Measurements from ENCODE around the gene PFKL. TPM values are rescaled to one million over a fixed set of nuclear protein-coding genes. Genes with fewer than 3 reads are reported as not detected.

PFKL gene
- total RNA-seq, 1 donor from 2014 or later, result 138 TPM

GRCh38 chr21:44329086-44329889, 29.4 kb downstream of the PFKL start:
- no peaks in the 10 kb centered on the region for H3K4me1 Mint-ChIP-seq (ENCODE audit: unreplicated experiment)
- TF ChIP-seq, protein P1, sequence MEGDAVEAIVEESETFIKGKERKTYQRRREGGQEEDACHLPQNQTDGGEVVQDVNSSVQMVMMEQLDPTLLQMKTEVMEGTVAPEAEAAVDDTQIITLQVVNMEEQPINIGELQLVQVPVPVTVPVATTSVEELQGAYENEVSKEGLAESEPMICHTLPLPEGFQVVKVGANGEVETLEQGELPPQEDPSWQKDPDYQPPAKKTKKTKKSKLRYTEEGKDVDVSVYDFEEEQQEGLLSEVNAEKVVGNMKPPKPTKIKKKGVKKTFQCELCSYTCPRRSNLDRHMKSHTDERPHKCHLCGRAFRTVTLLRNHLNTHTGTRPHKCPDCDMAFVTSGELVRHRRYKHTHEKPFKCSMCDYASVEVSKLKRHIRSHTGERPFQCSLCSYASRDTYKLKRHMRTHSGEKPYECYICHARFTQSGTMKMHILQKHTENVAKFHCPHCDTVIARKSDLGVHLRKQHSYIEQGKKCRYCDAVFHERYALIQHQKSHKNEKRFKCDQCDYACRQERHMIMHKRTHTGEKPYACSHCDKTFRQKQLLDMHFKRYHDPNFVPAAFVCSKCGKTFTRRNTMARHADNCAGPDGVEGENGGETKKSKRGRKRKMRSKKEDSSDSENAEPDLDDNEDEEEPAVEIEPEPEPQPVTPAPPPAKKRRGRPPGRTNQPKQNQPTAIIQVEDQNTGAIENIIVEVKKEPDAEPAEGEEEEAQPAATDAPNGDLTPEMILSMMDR (IDR thresholded peaks at IDR 0.05), result no peak
- no peak overlapping the region for H3K27ac Mint-ChIP-seq (ENCODE audit: unreplicated experiment)
- no peak overlapping the region for H3K4me3 Mint-ChIP-seq (ENCODE audit: unreplicated experiment)
- no peaks in the 10 kb centered on the region for H3K27me3 Mint-ChIP-seq (ENCODE audit: unreplicated experiment)
- no peaks in the 10 kb centered on the region for H3K9me3 Mint-ChIP-seq (ENCODE audit: unreplicated experiment)
- H3K36me3 Mint-ChIP-seq (ENCODE audit: unreplicated experiment), result no peaks in the 10 kb centered on the region
- no peak for DNase-seq (ENCODE audit: extremely low spot score, unreplicated experiment)

GRCh38 chr21:44329971-44330681, 30.3 kb downstream of the PFKL start:
- TF ChIP-seq, protein P1 (IDR thresholded peaks at IDR 0.05), result no peak
- no peaks in the 10 kb centered on the region for H3K4me1 Mint-ChIP-seq (ENCODE audit: unreplicated experiment)
- H3K27me3 Mint-ChIP-seq (ENCODE audit: unreplicated experiment), result no peaks in the 10 kb centered on the region
- DNase-seq (ENCODE audit: extremely low spot score, unreplicated experiment), result no peak
- no peak overlapping the region for H3K4me3 Mint-ChIP-seq (ENCODE audit: unreplicated experiment)
- H3K9me3 Mint-ChIP-seq (ENCODE audit: unreplicated experiment), result no peaks in the 10 kb centered on the region
- no peaks in the 10 kb centered on the region for H3K36me3 Mint-ChIP-seq (ENCODE audit: unreplicated experiment)
- H3K27ac Mint-ChIP-seq (ENCODE audit: unreplicated experiment), result no peak overlapping the region

DNA sequence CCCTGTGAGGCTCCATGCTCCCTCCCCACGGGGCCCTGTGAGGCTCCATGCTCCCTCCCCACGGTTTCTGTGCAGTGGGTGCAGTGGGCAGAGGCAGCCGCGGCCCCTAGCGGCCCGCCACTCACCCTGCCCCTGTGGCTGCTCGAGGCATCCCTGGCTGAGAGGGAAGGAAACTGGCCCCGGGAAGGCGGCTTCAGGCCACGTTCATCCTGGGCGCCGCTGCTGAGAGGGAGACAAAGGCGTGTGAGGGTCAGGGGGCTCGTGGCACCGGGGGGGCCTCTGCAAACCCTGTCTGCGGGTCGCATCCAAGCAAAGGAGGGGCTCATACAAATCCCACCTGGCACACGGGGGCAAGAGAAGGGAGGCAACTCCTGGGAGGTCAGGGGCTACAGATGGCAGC, 30.8 kb downstream of the PFKL start:
- TF ChIP-seq, protein P1 (IDR thresholded peaks at IDR 0.05), result no peak
- no peaks in the 10 kb centered on the region for H3K36me3 Mint-ChIP-seq (ENCODE audit: unreplicated experiment)
- no peaks in the 10 kb centered on the region for H3K4me1 Mint-ChIP-seq (ENCODE audit: unreplicated experiment)
- H3K4me3 Mint-ChIP-seq (ENCODE audit: unreplicated experiment), result no peak overlapping the region
- H3K9me3 Mint-ChIP-seq (ENCODE audit: unreplicated experiment), result no peaks in the 10 kb centered on the region
- no peak overlapping the region for H3K27ac Mint-ChIP-seq (ENCODE audit: unreplicated experiment)
- DNase-seq (ENCODE audit: extremely low spot score, unreplicated experiment), result no peak
- H3K27me3 Mint-ChIP-seq (ENCODE audit: unreplicated experiment), result no peaks in the 10 kb centered on the region

- Mint-ChIP-seq H3K9me3 (ENCODE audit: unreplicated experiment) (no peaks in the 10 kb centered on the region), H3K4me3 (ENCODE audit: unreplicated experiment) (no peak overlapping the region), H3K27me3 (ENCODE audit: unreplicated experiment) (no peaks in the 10 kb centered on the region), H3K27ac (ENCODE audit: unreplicated experiment) (no peak overlapping the region), H3K4me1 (ENCODE audit: unreplicated experiment) (no peaks in the 10 kb centered on the region), H3K36me3 (ENCODE audit: unreplicated experiment) (no peaks in the 10 kb centered on the region)
- TF ChIP-seq, protein P1 (IDR thresholded peaks at IDR 0.05), result no peak
- no peak for DNase-seq (ENCODE audit: extremely low spot score, unreplicated experiment)
Observed at GRCh38 chr21:44331209-44331608, 31.4 kb downstream of the PFKL start.

DNA sequence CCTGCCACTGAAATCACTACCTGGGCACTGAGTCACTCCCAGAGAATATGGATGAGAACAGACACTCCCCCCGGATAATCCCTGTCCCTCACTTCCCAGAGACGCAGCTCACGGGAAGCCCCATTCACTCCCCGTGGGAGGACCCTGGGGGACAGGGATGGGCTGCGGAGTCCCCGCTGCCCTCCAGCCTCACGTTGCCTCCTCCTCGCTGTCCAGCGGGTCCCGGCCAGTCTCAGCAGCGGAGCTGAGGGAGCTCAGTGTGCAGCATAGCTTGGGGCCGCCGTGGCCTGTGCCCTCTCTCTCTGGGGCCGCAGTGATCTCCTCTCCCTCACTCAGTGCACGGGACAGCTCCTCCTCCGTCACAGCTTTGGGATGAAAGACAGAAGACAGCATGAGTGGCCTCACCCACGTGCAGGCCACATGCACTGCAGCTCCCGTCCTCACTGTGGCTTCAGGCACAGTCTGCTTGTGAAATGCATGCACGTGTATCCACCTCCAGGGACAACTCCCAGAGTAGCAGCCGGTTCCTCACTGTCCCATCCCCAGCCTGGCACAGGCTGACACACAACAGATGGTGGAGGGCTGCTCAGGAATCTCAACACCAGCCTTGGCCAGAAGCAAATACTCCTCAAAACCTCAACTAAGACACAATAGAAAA, 31.9 kb downstream of the PFKL start:
- TF ChIP-seq, protein P1 (IDR thresholded peaks at IDR 0.05), result no peak
- Mint-ChIP-seq H3K9me3 (ENCODE audit: unreplicated experiment) (no peaks in the 10 kb centered on the region), H3K4me3 (ENCODE audit: unreplicated experiment) (no peak overlapping the region), H3K36me3 (ENCODE audit: unreplicated experiment) (no peaks in the 10 kb centered on the region), H3K27me3 (ENCODE audit: unreplicated experiment) (no peaks in the 10 kb centered on the region), H3K27ac (ENCODE audit: unreplicated experiment) (no peak overlapping the region), H3K4me1 (ENCODE audit: unreplicated experiment) (no peaks in the 10 kb centered on the region)
- DNase-seq (ENCODE audit: extremely low spot score, unreplicated experiment), result no peak
